Smooth muscle cell (in vitro differentiated cells): Measurements from ENCODE around the gene DCAF5. TPM values are rescaled to one million over a fixed set of nuclear protein-coding genes. Genes with fewer than 3 reads are reported as not detected.

ENCODE experiments used
- DNase-seq: peaks from one replicate; lab custom pipeline; 2025; ENCODE audit not compliant: unreplicated experiment; lab: John Stamatoyannopoulos, UW
- H2AFZ ChIP-seq: fragments of 200-600 bp; sonication (generic); 2 replicates; pipeline ENCODE4 v1.6.0; 2016; ENCODE audit warnings: antibody characterized with exemption, low read depth, mild to moderate bottlenecking
- H3F3A ChIP-seq: fragments of 200-600 bp; sonication (generic); 2 replicates; pipeline ENCODE4 v1.6.0; 2017; ENCODE audit warnings: antibody characterized with exemption, low read depth
- H3K27ac ChIP-seq: fragments of 200-600 bp; sonication (generic); 2 replicates; pipeline ENCODE4 v1.5.1; 2016; ENCODE audit warnings: low read depth, mild to moderate bottlenecking
- H3K27me3 ChIP-seq: fragments of 200-600 bp; sonication (generic); 2 replicates; pipeline ENCODE4 v1.6.1; 2016; ENCODE audit warnings: low read depth, mild to moderate bottlenecking
- H3K36me3 ChIP-seq: fragments of 200-600 bp; sonication (generic); 2 replicates; pipeline ENCODE4 v1.5.1; 2016; ENCODE audit warnings: low read depth
- H3K4me1 ChIP-seq: fragments of 200-600 bp; sonication (generic); 2 replicates; pipeline ENCODE4 v1.5.1; 2016; ENCODE audit warnings: low read depth
- H3K4me2 ChIP-seq: fragments of 200-600 bp; sonication (generic); 2 replicates; pipeline ENCODE4 v1.6.0; 2016; ENCODE audit warnings: mild to moderate bottlenecking
- H3K4me3 ChIP-seq: fragments of 200-600 bp; sonication (generic); 2 replicates; pipeline ENCODE4 v1.5.1; 2016; ENCODE audit warnings: mild to moderate bottlenecking
- H3K79me2 ChIP-seq: fragments of 200-600 bp; sonication (generic); 2 replicates; pipeline ENCODE4 v1.6.0; 2016; ENCODE audit warnings: low read depth, mild to moderate bottlenecking
- H3K9ac ChIP-seq: fragments of 200-600 bp; sonication (generic); 2 replicates; pipeline ENCODE4 v1.6.0; 2016; ENCODE audit warnings: low read depth
- H3K9me3 ChIP-seq: fragments of 200-600 bp; sonication (generic); replicated peaks from 2 replicates; pipeline ENCODE4 v1.5.1; 2016; ENCODE audit warnings: low read depth
- H4K20me1 ChIP-seq: fragments of 200-600 bp; sonication (generic); 2 replicates; pipeline ENCODE4 v1.6.0; 2016; ENCODE audit warnings: low read depth
- CTCF ChIP-seq: fragments of 200-600 bp; sonication (generic); IDR thresholded peaks from 2 replicates; pipeline ENCODE4 v1.5.1; 2017; ENCODE audit warnings: borderline replicate concordance, mild to moderate bottlenecking, antibody characterized with exemption; ENCODE audit not compliant: insufficient read depth, poor library complexity, severe bottlenecking
- WGBS: methylation state at CpG from one replicate; pipeline ENCODE4 v1.1.7; 2016; ENCODE audit warnings: low lambda C conversion rate; 5-methylcytosine and 5-hydroxymethylcytosine counted together
- polyA plus RNA-seq: library from polyadenylated mRNA; unstranded; fragments of >200 nt; fragmentation: Nextera tagmentation; extraction: Ambion mirVana; gene quantifications from 2 replicates; pipeline ENCODE4 v1.2.1, GENCODE V29; 2016
- total RNA-seq: library from RNA; depleted of rRNA; stranded (reverse); fragments of >200 nt; gene quantifications from 2 replicates; pipeline ENCODE4 v1.2.3, GENCODE V29; 2014

DCAF5 gene
- total and polyA plus RNA-seq, 2 experiments from 2014 or later = 23.0 to 45.4 TPM

DNA sequence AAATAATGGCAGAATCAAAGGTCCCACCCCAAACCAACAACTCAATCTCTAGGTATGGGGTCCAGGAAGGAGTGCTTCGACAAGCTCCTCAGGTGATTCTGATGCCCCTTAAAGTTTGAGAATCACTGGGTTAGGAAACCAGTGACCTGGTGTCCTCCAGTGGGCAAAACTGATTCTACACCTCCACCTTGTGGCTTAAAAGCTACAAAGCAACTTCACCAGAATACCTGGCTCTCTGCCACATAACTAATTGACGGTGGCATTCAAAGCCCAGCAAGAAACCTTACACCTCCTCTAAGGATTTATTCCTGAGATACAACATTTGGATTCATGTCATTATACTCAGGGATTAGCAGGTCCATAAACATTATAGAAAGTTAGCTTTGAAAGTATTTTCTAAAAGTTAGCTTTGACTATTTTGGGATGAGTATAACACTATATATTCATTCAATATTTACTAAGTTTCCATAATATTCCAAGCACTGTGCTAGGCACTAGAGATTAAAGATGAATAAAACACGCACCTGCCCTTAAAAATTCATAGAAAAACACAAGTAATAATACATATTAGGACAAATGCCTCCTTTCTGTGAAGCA lies 45.4 kb downstream of the DCAF5 start:
- H2AFZ ChIP-seq = no peak overlapping the region
- H3F3A ChIP-seq = no peaks in the 10 kb centered on the region
- no peaks in the 10 kb centered on the region for H3K4me1 ChIP-seq
- H4K20me1 ChIP-seq = peaks cover 34% of the 10 kb centered on the region
- no peaks in the 10 kb centered on the region for H3K27me3 ChIP-seq
- peaks cover 3% of the 10 kb centered on the region for H3K36me3 ChIP-seq
- no peak overlapping the region for H3K4me2 ChIP-seq
- no peak for DNase-seq
- no peak overlapping the region for H3K9ac ChIP-seq
- no peak overlapping the region for H3K4me3 ChIP-seq
- 45% methylated on average over 3 of the region's 3 CpGs for WGBS
- H3K27ac ChIP-seq = no peak overlapping the region
- TF ChIP-seq CTCF = peak; percentile 64
- H3K79me2 ChIP-seq = peaks cover 21% of the 10 kb centered on the region
- H3K9me3 ChIP-seq = no peaks in the 10 kb centered on the region

DNA sequence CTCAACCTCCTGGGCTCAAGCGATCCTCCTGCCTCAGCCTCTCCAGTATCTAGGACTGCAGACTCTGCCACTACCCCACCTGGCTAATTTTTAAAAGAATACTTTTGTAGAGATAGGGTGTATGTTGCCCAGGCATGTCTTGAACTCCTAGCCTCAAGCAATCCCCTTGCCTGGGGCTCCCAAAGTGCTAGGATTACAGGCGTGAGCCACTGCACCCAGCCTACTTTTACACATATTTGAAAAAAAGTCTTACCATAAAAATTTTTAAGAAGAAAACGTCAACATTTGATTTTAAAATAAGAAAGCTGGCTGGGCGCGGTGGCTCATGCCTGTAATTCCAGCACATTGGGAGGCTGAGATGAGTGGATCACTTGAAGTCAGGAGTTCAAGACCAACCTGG lies 46.5 kb downstream of the DCAF5 start:
- peaks cover 24% of the 10 kb centered on the region for H4K20me1 ChIP-seq

DNA sequence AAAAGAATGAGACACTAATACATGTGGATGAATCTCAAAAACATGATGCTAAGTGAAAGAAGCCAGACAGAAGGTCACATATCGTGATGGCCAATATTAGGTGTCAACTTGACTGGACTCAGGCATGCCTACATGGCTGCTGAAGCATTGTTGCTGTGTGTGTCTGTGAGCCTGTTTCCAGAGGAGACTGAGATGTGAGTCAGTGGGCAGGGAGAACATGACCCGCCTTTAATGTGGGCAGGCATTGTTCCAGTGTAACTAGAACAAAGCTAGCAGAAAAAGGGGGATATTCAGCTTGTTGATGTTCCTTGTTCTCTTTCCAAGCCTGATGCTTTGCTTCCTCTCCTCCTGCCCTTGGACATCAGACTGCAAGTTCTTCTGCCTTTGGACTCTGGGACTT lies 47.6 kb downstream of the DCAF5 start:
- peaks cover 39% of the 10 kb centered on the region for H3K79me2 ChIP-seq
- no peak overlapping the region for H3K4me2 ChIP-seq
- no peak for TF ChIP-seq CTCF
- no peak for DNase-seq
- no peaks in the 10 kb centered on the region for H3K4me1 ChIP-seq
- no peak overlapping the region for H3K9ac ChIP-seq
- H3K27me3 ChIP-seq = no peaks in the 10 kb centered on the region
- H3F3A ChIP-seq = no peaks in the 10 kb centered on the region
- no peaks in the 10 kb centered on the region for H3K9me3 ChIP-seq
- peak overlapping the region; percentile 10 for H3K27ac ChIP-seq
- WGBS = 81% methylated on average over 2 of the region's 2 CpGs
- peaks cover 13% of the 10 kb centered on the region for H4K20me1 ChIP-seq
- H2AFZ ChIP-seq = no peak overlapping the region
- H3K4me3 ChIP-seq = no peak overlapping the region
- H3K36me3 ChIP-seq = peaks cover 3% of the 10 kb centered on the region

More for the DNA sequence above, 46.5 kb downstream of the DCAF5 start:
- Histone ChIP-seq H3K36me3 (peaks cover 3% of the 10 kb centered on the region), H3K79me2 (peaks cover 30% of the 10 kb centered on the region), H3K4me3 (no peak overlapping the region), H3K27me3 (no peaks in the 10 kb centered on the region), H3K9me3 (no peaks in the 10 kb centered on the region), H3K4me2 (no peak overlapping the region), H3F3A (no peaks in the 10 kb centered on the region), H2AFZ (no peak overlapping the region), H3K27ac (no peak overlapping the region), H3K9ac (no peak overlapping the region), H3K4me1 (no peaks in the 10 kb centered on the region)
- no peak for DNase-seq
- 91% methylated on average over 5 of the region's 5 CpGs for WGBS
- no peak for TF ChIP-seq CTCF

DNA sequence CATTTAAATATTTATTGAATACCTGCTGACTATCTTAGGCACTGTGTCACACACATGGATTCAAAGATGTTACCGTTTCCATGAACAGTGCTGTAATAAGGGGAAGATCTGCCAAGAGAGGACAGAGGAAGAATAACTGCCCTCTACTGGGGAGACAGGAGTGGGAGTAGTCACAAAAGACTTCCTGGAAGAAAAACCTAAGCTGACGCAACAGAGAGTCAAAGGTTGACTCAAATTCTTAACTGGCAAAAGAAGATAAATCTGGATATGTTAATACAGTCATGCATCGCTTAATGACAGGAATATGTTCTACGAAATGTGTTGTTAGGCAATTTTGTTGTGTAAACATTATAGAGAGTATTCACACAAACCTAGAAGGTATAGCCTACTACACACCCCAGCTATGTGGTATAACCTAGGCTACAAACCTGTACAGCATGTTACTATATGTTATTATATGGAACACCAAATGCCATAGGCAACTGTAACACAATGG lies 51.5 kb downstream of the DCAF5 start:
- H3K36me3 ChIP-seq = peaks cover 3% of the 10 kb centered on the region
- no peak overlapping the region for H3K4me3 ChIP-seq
- H3K4me1 ChIP-seq = peaks cover 7% of the 10 kb centered on the region
- no peaks in the 10 kb centered on the region for H3F3A ChIP-seq
- H3K27me3 ChIP-seq = no peaks in the 10 kb centered on the region
- H3K9me3 ChIP-seq = no peaks in the 10 kb centered on the region
- no peaks in the 10 kb centered on the region for H4K20me1 ChIP-seq
- no peak for DNase-seq
- H3K27ac ChIP-seq = peak overlapping the region; percentile 55
- peak; percentile 57 for TF ChIP-seq CTCF
- no peak overlapping the region for H3K9ac ChIP-seq
- no peak overlapping the region for H3K4me2 ChIP-seq
- peaks cover 59% of the 10 kb centered on the region for H3K79me2 ChIP-seq
- H2AFZ ChIP-seq = no peak overlapping the region
- 32% methylated on average over 4 of the region's 4 CpGs for WGBS
